ENCODE results near the gene ZP2.

DNA sequence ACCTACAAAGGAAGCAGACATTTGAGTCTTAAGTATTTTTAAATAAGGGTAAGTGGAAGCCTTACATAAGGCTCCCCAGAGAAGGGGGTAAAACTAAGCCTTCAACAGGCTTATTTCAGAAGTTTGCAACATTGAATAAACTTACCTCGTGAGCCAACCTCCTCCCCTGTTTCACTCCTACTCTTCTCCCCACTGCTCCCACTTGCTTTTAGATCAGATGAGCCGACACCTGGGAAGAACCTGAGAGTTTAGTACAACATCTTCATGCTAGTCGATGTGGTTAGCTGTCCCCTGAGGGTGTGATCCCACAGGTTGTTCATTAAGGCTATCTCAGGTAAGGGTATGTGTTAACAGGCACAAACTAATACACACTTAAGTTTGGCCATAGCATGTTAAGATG, 13.8 kb downstream of the ZP2 start:
- TF ChIP-seq, protein P1, sequence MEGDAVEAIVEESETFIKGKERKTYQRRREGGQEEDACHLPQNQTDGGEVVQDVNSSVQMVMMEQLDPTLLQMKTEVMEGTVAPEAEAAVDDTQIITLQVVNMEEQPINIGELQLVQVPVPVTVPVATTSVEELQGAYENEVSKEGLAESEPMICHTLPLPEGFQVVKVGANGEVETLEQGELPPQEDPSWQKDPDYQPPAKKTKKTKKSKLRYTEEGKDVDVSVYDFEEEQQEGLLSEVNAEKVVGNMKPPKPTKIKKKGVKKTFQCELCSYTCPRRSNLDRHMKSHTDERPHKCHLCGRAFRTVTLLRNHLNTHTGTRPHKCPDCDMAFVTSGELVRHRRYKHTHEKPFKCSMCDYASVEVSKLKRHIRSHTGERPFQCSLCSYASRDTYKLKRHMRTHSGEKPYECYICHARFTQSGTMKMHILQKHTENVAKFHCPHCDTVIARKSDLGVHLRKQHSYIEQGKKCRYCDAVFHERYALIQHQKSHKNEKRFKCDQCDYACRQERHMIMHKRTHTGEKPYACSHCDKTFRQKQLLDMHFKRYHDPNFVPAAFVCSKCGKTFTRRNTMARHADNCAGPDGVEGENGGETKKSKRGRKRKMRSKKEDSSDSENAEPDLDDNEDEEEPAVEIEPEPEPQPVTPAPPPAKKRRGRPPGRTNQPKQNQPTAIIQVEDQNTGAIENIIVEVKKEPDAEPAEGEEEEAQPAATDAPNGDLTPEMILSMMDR (IDR thresholded peaks at IDR 0.05 in 8 of 11, conservative IDR thresholded peaks at IDR 0.05 in 3 of 11), result no peak
- TF ChIP-seq POLR2AphosphoS5 (IDR thresholded peaks at IDR 0.05) (no peak), POLR2A (IDR thresholded peaks at IDR 0.05) (no peak)
